Hematopoietic multipotent progenitor cell treated with erythropoietin and hydrocortisone succinate and interleukin-3 and kit ligand, for 15 days (in vitro differentiated cells): ENCODE results near the gene LRRC15.

Experiments used
- DNase-seq: peaks from one replicate; pipeline ENCODE4 v3.0.0-alpha.2; 2015; ENCODE audit warnings: low spot score

LRRC15 gene

GRCh38 chr3:194360568-194360967 lies 9.0 kb downstream of the LRRC15 start:
- DNase-seq, result no peak

GRCh38 chr3:194357681-194358080 lies 11.9 kb downstream of the LRRC15 start:
- DNase-seq, result no peak

- no peak for DNase-seq
Observed at GRCh38 chr3:194355379-194355778, 14.2 kb downstream of the LRRC15 start.

GRCh38 chr3:194354315-194354714 lies 15.2 kb downstream of the LRRC15 start:
- no peak for DNase-seq

GRCh38 chr3:194352667-194353246 lies 16.8 kb downstream of the LRRC15 start:
- DNase-seq, result no peak

GRCh38 chr3:194351952-194352536 lies 17.5 kb downstream of the LRRC15 start:
- DNase-seq, result no peak

- no peak for DNase-seq
Observed at GRCh38 chr3:194351080-194351672, 18.4 kb downstream of the LRRC15 start, which contains the start of gene CPN2. Gene CPN2, minus strand, starts transcription at chr3:194351328. Its CDS starts 8,626 bp downstream, at chr3:194342702.

- no peak for DNase-seq
Observed at GRCh38 chr3:194350726-194351071, 18.8 kb downstream of the LRRC15 start.

- DNase-seq, result no peak
Observed at GRCh38 chr3:194348354-194348753, 21.2 kb downstream of the LRRC15 start.

GRCh38 chr3:194346621-194347020 lies 22.9 kb downstream of the LRRC15 start:
- no peak for DNase-seq

- no peak for DNase-seq
Observed at GRCh38 chr3:194346035-194346434, 23.5 kb downstream of the LRRC15 start.

- DNase-seq, result peak; percentile 68
Observed at GRCh38 chr3:194344012-194344411, 25.5 kb downstream of the LRRC15 start.

- no peak for DNase-seq
Observed at GRCh38 chr3:194343561-194343893, 26.0 kb downstream of the LRRC15 start.

- no peak for DNase-seq
Observed at GRCh38 chr3:194342861-194343560, 26.5 kb downstream of the LRRC15 start.

- DNase-seq, result no peak
Observed at GRCh38 chr3:194340757-194341400, 28.7 kb downstream of the LRRC15 start.

GRCh38 chr3:194339840-194340239 lies 29.7 kb downstream of the LRRC15 start:
- no peak for DNase-seq

- DNase-seq, result no peak
Observed at GRCh38 chr3:194339356-194339755, 30.2 kb downstream of the LRRC15 start.

- no peak for DNase-seq
Observed at GRCh38 chr3:194337965-194338753, 31.4 kb downstream of the LRRC15 start.

GRCh38 chr3:194336601-194337355 lies 32.8 kb downstream of the LRRC15 start:
- no peak for DNase-seq

GRCh38 chr3:194333981-194334320 lies 35.6 kb downstream of the LRRC15 start:
- no peak for DNase-seq
